Measurements from ENCODE around the gene CERT1. TPM values are rescaled to one million over a fixed set of nuclear protein-coding genes. Genes with fewer than 3 reads are reported as not detected.

The CERT1 gene
- total RNA-seq, 1 experiment from 2014 or later: 50.2 TPM

DNA sequence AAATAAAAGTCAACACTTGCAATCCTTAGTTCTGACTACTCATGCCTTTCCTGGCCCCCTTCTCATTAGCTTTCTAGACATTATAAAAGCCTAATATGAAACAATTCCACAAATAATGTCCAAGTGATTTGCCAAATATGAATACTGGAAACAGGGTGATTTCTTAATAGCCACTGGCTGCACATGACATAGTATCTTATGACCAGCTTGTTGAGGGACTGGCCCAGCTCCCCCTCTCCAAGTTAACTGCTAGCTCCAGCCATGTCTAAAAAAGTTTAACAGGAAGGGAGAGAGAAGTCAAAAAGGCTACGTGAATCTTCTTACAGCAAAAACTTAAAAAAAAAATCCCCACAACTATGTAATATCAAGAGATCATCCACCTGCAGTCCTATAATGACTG is 1.5 kb downstream of the CERT1 start:
- Histone ChIP-seq H3K9me3 (ENCODE audit: control insufficient read depth, low read depth, low read length) (no peaks in the 10 kb centered on the region), H3K56ac (ENCODE audit: insufficient read length, low read depth, low read length) (no peak overlapping the region), H3K18ac (ENCODE audit: insufficient read length, low read depth, low read length) (no peak overlapping the region), H3K79me1 (ENCODE audit: insufficient read depth, low read depth, low read length, poor library complexity, severe bottlenecking) (peaks cover under 1% of the 10 kb centered on the region), H3K27me3 (ENCODE audit: insufficient read depth, low read length) (no peaks in the 10 kb centered on the region), H4K5ac (ENCODE audit: insufficient read length, low read depth, low read length) (no peak overlapping the region), H2AK5ac (ENCODE audit: insufficient read length, low read length) (no peak overlapping the region), H3K9ac (ENCODE audit: extremely low read depth, insufficient read length, low read length) (no peak overlapping the region), H3T11ph (ENCODE audit: low read length) (no peak overlapping the region), H3K79me2 (ENCODE audit: insufficient read depth, low read length) (peaks cover 9% of the 10 kb centered on the region; the same call in 1 of the 2 replicates), H2BK5ac (ENCODE audit: insufficient read length, low read length) (no peak overlapping the region), H4K8ac (replicated peaks; ENCODE audit: insufficient read length, low read depth, low read length) (no peak overlapping the region), H3K23ac (ENCODE audit: insufficient read length, low read depth, low read length) (no peak overlapping the region), H3K23me2 (ENCODE audit: insufficient read length, low read depth, low read length, poor library complexity, severe bottlenecking) (peaks cover 5% of the 10 kb centered on the region), H3K4me2 (ENCODE audit: insufficient read depth, insufficient read length, low read length) (peak overlapping the region; percentile 99), H4K20me1 (ENCODE audit: control insufficient read depth, insufficient read depth, insufficient read length) (no peaks in the 10 kb centered on the region), H3K4me1 (ENCODE audit: insufficient read depth, low read length) (no peaks in the 10 kb centered on the region), H2BK20ac (ENCODE audit: low read depth, low read length, poor library complexity, severe bottlenecking) (no peak overlapping the region), H2BK15ac (ENCODE audit: low read depth, low read length) (no peak overlapping the region), H3K4ac (ENCODE audit: low read depth, low read length) (no peak overlapping the region), H2AFZ (ENCODE audit: low read length) (no peak overlapping the region), H2BK120ac (ENCODE audit: low read depth, low read length, poor library complexity, severe bottlenecking) (no peak overlapping the region), H2BK12ac (ENCODE audit: insufficient read length, low read depth, low read length) (no peak overlapping the region), H3K14ac (ENCODE audit: insufficient read depth, low read length) (no peak overlapping the region), H4K91ac (ENCODE audit: insufficient read length, low read depth, low read length) (no peak overlapping the region), H3K27ac (ENCODE audit: insufficient read length, low read depth, low read length) (no peak overlapping the region)
- no peaks in the 10 kb centered on the region; a peak in 1 of 5 replicates for H3K9me3 Mint-ChIP-seq
- no peak overlapping the region for H3K27ac Mint-ChIP-seq
- H3K4me1 Mint-ChIP-seq: peaks cover 19 to 23% of the 10 kb centered on the region in 2 experiments
- WGBS (ENCODE audit: extremely low coverage, insufficient read length, low lambda C conversion rate): no CpG with 5 or more reads among the region's 1 CpG
- TF ChIP-seq, protein P1, sequence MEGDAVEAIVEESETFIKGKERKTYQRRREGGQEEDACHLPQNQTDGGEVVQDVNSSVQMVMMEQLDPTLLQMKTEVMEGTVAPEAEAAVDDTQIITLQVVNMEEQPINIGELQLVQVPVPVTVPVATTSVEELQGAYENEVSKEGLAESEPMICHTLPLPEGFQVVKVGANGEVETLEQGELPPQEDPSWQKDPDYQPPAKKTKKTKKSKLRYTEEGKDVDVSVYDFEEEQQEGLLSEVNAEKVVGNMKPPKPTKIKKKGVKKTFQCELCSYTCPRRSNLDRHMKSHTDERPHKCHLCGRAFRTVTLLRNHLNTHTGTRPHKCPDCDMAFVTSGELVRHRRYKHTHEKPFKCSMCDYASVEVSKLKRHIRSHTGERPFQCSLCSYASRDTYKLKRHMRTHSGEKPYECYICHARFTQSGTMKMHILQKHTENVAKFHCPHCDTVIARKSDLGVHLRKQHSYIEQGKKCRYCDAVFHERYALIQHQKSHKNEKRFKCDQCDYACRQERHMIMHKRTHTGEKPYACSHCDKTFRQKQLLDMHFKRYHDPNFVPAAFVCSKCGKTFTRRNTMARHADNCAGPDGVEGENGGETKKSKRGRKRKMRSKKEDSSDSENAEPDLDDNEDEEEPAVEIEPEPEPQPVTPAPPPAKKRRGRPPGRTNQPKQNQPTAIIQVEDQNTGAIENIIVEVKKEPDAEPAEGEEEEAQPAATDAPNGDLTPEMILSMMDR (conservative IDR thresholded peaks at IDR 0.05): no peak
- peak overlapping the region; percentile 95 to 99 for H3K4me3 Mint-ChIP-seq
- DNase-seq: no peak
- peaks cover 2 to 13% (median 11%) of the 10 kb centered on the region in 3 experiments for H3K36me3 Mint-ChIP-seq (ENCODE audit: insufficient read depth in 1 of 3, low read depth in 3 of 3)
- no peaks in the 10 kb centered on the region for H3K27me3 Mint-ChIP-seq (ENCODE audit: low read depth)

Data from H9 (cell line).